ENCODE measurements around the gene CCDC141.

The CCDC141 gene

DNA sequence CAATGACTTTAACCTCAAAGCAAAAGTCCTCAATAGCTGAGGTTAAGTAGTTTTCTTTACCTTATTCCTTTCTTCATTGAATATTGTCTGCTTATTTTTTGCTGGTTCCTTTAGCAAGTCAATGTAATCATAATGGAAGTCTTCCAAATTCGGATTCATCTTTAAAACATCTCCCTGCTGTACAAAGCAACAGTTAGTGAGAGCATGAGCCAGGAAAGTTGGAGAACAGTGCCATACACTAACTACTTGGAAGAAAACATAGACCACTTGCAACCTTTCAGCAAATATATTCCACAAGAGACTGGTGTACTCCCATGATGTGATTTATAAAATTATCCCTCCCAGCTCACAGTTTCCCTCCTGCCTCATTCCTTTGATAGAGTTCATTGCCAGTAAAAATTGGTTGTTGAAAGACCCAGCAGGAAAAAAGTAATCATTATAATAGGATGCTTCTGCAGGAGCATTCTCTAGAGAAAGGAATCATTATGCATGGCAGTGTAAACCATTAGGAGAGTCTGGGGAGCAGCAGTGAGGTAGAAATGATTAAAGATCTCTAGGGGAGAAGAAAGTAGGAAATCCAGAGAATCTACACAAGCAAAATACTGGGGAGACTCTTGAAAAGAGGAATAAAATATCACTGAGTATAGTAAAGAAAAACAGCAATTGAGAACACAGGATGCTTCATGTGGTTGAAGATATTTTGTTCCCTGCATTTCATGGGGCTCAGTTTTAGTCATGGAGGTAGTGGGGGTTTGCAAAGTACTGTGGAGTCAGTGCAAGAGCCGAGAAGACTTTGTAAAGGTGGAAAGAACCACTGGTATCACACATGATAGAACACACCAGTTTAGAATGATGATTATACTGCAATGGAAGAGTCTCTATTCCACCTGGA lies 204.1 kb downstream of the CCDC141 start:
- DNase-seq (ENCODE audit: low read depth) = peak; percentile 28
- H3K4me3 ChIP-seq (ENCODE audit: control insufficient read depth, low read depth, low read length) = no peak overlapping the region
- TF ChIP-seq, protein P1, sequence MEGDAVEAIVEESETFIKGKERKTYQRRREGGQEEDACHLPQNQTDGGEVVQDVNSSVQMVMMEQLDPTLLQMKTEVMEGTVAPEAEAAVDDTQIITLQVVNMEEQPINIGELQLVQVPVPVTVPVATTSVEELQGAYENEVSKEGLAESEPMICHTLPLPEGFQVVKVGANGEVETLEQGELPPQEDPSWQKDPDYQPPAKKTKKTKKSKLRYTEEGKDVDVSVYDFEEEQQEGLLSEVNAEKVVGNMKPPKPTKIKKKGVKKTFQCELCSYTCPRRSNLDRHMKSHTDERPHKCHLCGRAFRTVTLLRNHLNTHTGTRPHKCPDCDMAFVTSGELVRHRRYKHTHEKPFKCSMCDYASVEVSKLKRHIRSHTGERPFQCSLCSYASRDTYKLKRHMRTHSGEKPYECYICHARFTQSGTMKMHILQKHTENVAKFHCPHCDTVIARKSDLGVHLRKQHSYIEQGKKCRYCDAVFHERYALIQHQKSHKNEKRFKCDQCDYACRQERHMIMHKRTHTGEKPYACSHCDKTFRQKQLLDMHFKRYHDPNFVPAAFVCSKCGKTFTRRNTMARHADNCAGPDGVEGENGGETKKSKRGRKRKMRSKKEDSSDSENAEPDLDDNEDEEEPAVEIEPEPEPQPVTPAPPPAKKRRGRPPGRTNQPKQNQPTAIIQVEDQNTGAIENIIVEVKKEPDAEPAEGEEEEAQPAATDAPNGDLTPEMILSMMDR (IDR thresholded peaks at IDR 0.05; ENCODE audit: control insufficient read depth, insufficient read depth, low read depth, low read length, missing control alignments) = no peak

DNA sequence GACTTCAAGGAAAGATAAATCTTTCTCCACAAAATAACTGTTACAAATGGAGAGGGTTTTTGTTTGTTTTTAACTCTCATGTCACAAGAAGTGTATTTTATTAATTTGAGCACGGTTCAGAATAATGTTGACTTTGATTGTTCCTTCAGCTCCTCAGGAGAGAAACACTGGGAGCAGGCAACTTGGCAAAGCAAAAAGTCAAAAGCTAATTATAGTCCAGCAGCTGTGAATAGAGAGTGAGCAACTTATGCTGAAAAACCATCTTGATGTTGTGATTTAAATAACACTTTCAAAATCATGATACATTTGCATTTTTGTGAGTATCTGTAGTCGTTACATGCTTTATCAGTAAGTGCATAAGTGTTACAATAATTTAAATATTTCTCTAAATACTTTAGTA lies 205.2 kb downstream of the CCDC141 start:
- TF ChIP-seq, protein P1 (IDR thresholded peaks at IDR 0.05; ENCODE audit: control insufficient read depth, insufficient read depth, low read depth, low read length, missing control alignments) = no peak
- H3K4me3 ChIP-seq (ENCODE audit: control insufficient read depth, low read depth, low read length) = no peak overlapping the region
- no peak for DNase-seq (ENCODE audit: low read depth)

DNA sequence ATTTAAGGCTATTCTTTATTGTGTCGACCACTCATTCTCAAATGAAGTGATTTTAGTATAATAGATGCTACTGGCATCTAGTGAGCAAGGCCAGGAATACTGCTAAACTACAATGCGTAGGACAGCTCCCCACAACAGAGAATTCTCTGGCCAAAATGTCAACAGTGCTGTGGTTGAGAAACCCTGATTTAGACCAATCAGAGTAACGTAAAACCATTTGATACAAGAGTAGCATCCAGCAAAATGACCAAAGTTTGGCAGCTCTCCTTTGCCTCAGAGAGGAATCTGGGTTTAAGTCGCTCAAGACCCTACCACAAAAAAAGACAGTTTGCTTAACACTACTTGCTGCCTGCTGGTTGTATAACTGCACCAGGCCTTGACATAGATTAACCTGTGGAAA lies 205.7 kb downstream of the CCDC141 start:
- H3K4me3 ChIP-seq (ENCODE audit: control insufficient read depth, low read depth, low read length) = no peak overlapping the region
- no peak for DNase-seq (ENCODE audit: low read depth)
- TF ChIP-seq, protein P1 (IDR thresholded peaks at IDR 0.05; ENCODE audit: control insufficient read depth, insufficient read depth, low read depth, low read length, missing control alignments) = no peak

DNA sequence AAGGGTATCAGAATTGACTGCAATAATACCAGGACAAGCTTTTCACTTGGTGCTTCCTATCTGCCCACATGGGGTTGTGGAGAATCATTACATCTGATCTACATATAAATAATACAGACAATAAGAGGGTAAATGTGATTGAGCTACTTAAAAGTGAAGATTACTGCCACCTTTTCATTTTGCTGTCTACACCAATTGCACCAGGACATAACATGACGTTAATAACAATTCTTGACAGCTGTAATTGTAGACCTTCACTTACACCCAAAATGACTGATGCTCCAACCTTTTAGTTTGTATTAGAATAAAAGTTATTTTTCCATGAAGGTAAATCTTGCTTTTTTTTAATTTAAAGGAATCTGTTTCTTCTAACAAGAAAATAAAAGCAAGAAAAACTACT lies 206.2 kb downstream of the CCDC141 start:
- H3K4me3 ChIP-seq (ENCODE audit: control insufficient read depth, low read depth, low read length) = no peak overlapping the region
- TF ChIP-seq, protein P1 (IDR thresholded peaks at IDR 0.05; ENCODE audit: control insufficient read depth, insufficient read depth, low read depth, low read length, missing control alignments) = no peak
- no peak for DNase-seq (ENCODE audit: low read depth)

DNA sequence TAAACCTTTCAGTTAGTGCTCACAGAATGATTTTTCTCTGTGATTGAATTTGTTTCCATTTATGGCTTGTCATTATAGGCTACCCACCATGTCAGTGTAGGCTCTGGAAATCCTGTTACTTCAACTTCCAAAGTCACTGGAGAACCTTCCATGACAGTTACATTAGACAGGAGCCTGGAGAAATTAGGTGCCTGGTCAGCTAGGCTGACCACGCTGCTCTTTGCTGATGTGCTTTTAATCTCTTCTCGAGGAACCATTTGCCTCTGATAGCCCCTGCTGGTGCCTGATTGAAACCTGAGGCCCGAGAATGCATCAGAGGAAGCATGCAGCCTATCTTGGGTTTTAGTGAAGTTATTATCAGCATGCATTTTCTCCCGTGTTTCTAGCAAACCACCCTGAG lies 213.1 kb downstream of the CCDC141 start:
- H3K4me3 ChIP-seq (ENCODE audit: control insufficient read depth, low read depth, low read length) = no peak overlapping the region
- no peak for DNase-seq (ENCODE audit: low read depth)
- TF ChIP-seq, protein P1 (IDR thresholded peaks at IDR 0.05; ENCODE audit: control insufficient read depth, insufficient read depth, low read depth, low read length, missing control alignments) = no peak

DNA sequence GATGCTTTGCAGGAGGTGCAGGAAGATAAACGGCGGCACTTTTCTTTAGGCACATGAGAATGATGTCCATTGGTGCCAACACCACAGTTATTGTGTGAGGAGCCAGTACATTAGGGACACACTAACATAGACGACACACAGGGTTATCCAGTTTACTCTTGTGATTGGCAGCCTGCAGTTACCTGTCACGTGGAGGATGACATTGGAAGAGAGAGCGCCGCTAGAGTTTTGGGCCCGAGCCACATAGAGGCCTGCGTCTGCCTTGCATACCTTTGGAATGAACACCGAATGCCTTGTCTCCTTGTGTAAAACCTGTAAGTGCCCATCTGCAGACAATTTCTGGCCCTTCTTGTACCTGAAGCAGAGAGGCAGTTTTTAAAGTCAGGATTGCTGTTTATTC lies 215.9 kb downstream of the CCDC141 start:
- H3K4me3 ChIP-seq (ENCODE audit: control insufficient read depth, low read depth, low read length) = no peak overlapping the region
- TF ChIP-seq, protein P1 (IDR thresholded peaks at IDR 0.05; ENCODE audit: control insufficient read depth, insufficient read depth, low read depth, low read length, missing control alignments) = no peak
- DNase-seq (ENCODE audit: low read depth) = no peak
